Measurements from ENCODE around the gene SIGLEC6.

DNA sequence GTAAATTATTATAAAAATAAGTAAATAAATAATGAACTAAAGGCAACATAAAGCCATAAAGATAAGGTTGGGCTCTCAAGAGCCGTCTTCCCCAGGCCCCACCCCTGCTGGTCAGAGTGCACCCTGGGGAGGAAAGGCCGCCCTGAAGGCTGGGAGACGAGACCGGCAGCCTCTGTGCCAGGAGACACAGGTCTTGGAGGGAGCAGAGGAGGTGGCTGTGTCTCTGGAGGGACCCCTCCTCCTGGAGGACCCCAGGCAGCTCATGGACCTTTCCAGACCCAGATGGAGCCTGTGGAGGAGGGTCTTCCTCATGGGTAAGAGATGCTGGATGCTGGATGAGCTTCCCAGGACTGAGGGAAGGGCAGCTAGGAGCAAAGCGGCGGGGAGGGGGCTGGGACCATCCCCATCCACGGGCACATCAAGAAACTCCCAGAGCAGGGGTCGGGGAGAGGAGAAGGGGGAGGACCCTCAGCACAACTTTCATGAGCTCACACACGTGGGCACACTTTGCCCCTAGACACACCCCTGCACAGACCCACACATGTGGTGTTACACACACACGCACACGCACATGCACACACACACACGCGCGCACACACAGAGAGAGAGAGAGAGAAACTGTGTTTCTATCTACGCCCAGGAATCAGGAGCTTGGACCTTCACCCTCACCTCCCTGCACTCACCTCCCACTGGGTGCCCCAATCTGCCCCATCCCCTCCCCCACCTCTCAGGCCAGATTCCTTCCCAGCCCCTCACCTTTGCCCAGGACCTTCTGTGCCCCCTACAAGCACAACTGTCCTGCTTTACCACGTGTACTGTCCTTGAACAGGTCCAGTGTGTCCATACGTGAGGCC is 52.9 kb downstream of the SIGLEC6 start, which contains the start of gene CEACAM18:
- TF ChIP-seq POLR2A (IDR thresholded peaks at IDR 0.05), result no peak
- TF ChIP-seq, protein P1, sequence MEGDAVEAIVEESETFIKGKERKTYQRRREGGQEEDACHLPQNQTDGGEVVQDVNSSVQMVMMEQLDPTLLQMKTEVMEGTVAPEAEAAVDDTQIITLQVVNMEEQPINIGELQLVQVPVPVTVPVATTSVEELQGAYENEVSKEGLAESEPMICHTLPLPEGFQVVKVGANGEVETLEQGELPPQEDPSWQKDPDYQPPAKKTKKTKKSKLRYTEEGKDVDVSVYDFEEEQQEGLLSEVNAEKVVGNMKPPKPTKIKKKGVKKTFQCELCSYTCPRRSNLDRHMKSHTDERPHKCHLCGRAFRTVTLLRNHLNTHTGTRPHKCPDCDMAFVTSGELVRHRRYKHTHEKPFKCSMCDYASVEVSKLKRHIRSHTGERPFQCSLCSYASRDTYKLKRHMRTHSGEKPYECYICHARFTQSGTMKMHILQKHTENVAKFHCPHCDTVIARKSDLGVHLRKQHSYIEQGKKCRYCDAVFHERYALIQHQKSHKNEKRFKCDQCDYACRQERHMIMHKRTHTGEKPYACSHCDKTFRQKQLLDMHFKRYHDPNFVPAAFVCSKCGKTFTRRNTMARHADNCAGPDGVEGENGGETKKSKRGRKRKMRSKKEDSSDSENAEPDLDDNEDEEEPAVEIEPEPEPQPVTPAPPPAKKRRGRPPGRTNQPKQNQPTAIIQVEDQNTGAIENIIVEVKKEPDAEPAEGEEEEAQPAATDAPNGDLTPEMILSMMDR (IDR thresholded peaks at IDR 0.05), result no peak

Measured in upper lobe of left lung (tissue), 4 donors.